ENCODE measurements around the gene TAF1B.
A peak's percentile ranks its signal among the peaks of the same experiment; 100 is the strongest.

Gene TAF1B

DNA sequence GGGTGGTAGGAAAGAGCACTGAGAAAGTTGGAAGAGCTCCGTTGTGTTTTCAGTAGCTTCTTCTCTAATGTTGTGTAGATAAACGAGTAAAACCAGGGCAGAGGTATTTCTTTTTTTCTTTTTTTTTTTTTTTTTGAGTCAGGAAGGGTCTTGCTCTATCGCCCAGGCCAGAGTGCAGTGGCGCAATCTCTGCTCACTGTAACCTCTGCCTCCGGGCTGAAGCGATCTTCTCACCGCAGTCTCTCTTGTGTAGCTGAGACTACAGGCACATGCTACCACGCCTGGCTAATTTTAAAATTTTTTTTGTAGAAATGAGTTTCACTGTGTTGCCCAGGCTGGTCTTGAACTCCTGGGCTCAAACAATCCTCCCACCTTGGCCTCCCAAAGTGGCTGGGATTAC lies 114.8 kb downstream of the TAF1B start:
- Mint-ChIP-seq H3K9me3 (no peaks in the 10 kb centered on the region), H3K36me3 (ENCODE audit: low read depth) (no peaks in the 10 kb centered on the region), H3K4me3 (no peak overlapping the region), H3K27me3 (ENCODE audit: low read depth) (peaks cover 33% of the 10 kb centered on the region), H3K27ac (no peak overlapping the region), H3K4me1 (ENCODE audit: low read depth) (peaks cover 2% of the 10 kb centered on the region)

DNA sequence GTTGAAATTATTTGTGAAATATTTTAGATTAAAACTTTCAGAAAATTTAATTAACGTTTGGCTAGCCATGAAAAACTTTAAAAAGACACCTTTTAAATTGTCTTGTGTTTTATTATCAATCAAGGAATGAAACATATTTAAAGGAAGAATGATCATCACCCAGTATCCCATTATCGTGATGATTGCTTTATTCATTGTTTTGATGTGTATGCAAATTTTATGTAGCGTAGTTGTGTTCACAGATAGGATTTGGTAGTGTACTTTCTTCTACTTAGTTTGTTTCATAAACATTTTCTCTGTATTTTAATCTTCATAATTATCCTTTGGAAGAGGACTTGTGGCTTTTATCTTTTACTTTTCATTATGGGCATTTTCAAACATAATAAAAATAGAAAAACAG lies 116.0 kb downstream of the TAF1B start:
- Mint-ChIP-seq H3K4me1 (ENCODE audit: low read depth) (no peaks in the 10 kb centered on the region), H3K4me3 (no peak overlapping the region), H3K27ac (no peak overlapping the region), H3K36me3 (ENCODE audit: low read depth) (no peaks in the 10 kb centered on the region), H3K27me3 (ENCODE audit: low read depth) (peaks cover 22% of the 10 kb centered on the region), H3K9me3 (no peaks in the 10 kb centered on the region)

DNA sequence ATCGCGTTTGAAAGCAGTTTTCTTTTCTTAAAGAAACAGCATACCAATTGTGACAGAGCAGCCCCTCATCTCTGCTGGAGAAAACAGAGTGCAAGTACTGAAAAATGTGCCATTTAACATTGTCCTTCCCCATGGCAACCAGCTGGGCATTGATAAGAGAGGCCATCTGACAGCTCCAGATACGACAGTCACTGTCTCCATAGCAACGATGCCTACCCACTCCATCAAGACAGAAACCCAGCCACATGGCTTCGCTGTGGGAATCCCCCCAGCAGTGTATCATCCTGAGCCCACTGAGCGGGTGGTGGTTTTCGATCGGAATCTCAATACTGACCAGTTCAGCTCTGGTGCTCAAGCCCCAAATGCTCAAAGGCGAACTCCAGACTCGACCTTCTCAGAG lies 117.7 kb downstream of the TAF1B start:
- H3K27me3 Mint-ChIP-seq (ENCODE audit: low read depth): peaks cover 16% of the 10 kb centered on the region

DNA sequence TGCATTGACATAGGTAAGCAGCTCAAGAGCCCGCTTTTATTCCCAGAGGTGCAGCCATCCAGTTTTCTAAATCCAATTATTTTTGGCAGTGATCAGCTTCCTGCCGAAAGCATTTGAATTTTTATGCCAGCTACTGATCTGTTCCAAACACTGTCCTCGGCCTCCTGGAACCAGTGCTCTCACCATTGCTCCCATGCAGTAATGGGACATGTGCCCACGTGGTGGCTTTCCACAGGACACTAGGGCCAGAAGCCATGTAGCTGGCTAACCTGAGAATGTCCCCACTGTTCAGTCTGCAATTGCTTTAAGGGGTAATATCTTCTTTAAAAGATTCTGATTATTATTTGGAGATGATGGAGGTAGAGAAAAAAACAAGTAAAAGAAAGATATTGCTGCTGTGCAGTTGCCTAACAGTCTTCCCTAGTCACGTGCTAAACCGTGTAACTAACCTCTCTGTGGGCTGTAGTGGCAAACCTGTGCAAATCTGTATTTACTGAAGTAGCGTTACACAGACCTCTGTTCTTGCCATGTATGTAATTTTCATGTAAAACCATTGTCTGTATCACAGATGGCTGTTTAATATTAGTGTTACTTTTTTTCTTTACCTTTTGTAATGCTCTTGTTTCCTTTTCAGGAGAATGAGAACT lies 121.2 kb downstream of the TAF1B start:
- Mint-ChIP-seq H3K36me3 (ENCODE audit: low read depth) (no peaks in the 10 kb centered on the region), H3K4me3 (no peak overlapping the region), H3K27ac (peak overlapping the region; percentile 78), H3K9me3 (no peaks in the 10 kb centered on the region), H3K27me3 (ENCODE audit: low read depth) (peaks cover 6% of the 10 kb centered on the region), H3K4me1 (ENCODE audit: low read depth) (peaks cover 12% of the 10 kb centered on the region)

More for the DNA sequence above, 117.7 kb downstream of the TAF1B start:
- Mint-ChIP-seq H3K4me3 (no peak overlapping the region), H3K27ac (no peak overlapping the region), H3K4me1 (ENCODE audit: low read depth) (peaks cover 10% of the 10 kb centered on the region), H3K36me3 (ENCODE audit: low read depth) (no peaks in the 10 kb centered on the region), H3K9me3 (no peaks in the 10 kb centered on the region)

DNA sequence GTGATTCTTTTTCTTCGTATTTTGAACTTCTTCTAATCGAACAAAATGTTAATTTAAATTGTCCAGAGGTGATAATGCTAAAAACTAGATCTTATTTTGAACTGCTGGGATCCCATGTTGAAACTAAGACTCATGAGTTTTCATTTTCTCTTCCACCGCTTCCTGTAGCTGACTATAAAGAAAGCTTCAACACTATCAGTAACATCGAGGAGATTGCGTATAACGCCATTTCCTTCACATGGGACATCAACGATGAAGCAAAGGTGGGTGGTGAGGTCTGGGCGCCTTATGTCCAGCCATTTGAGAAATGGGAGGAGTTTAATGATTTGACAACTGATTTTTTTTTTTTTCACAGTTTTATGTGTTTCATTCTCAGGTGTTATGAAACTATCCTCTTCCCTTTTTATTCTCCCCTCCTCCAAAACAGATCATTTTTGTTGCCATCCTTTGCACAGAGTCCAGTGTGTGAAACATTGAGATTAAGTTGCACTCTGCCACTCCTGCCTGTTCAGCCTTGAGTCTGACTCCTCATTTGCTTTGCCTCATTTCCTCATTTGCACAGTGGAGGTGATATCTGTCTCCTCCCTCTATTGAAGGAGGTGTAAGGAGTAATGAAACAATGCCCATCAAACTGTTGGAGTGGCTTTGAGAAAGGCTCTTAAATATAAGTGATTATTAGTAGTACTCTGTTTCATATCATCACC lies 122.0 kb downstream of the TAF1B start:
- H3K36me3 Mint-ChIP-seq (ENCODE audit: low read depth): no peaks in the 10 kb centered on the region
- peaks cover 6% of the 10 kb centered on the region for H3K27me3 Mint-ChIP-seq (ENCODE audit: low read depth)
- H3K9me3 Mint-ChIP-seq: no peaks in the 10 kb centered on the region
- peaks cover 12% of the 10 kb centered on the region for H3K4me1 Mint-ChIP-seq (ENCODE audit: low read depth)
- H3K4me3 Mint-ChIP-seq: peak overlapping the region; percentile 55
- H3K27ac Mint-ChIP-seq: peak overlapping the region; percentile 78

DNA sequence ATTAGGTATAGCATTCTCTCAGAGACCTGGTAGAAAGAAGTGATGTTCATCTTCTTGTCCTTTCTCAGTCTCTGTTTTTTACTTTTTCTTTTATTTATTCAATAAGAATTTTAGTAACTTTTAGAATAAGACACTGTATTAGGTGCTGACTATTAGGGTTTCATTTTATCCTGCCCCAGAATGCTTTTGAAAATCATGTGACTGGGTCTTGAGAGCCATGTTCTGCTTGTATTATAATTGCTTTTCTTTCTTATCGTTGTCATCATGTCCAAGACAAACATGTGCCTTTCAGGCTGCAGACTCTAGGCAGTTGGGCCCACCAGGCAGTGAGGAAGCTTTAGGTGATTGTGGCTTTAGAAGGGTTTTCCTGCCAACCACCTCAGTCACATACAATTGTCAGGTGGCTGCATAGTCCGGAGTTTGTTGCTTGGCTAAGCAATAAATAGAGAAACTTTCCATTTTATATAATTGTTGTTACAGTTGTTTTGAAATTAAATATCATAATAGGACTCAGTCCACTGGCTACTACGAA lies 123.3 kb downstream of the TAF1B start:
- H3K4me1 Mint-ChIP-seq (ENCODE audit: low read depth): peaks cover 12% of the 10 kb centered on the region
- H3K9me3 Mint-ChIP-seq: no peaks in the 10 kb centered on the region
- no peaks in the 10 kb centered on the region for H3K36me3 Mint-ChIP-seq (ENCODE audit: low read depth)
- H3K4me3 Mint-ChIP-seq: no peak overlapping the region
- peaks cover 5% of the 10 kb centered on the region for H3K27me3 Mint-ChIP-seq (ENCODE audit: low read depth)
- H3K27ac Mint-ChIP-seq: no peak overlapping the region

DNA sequence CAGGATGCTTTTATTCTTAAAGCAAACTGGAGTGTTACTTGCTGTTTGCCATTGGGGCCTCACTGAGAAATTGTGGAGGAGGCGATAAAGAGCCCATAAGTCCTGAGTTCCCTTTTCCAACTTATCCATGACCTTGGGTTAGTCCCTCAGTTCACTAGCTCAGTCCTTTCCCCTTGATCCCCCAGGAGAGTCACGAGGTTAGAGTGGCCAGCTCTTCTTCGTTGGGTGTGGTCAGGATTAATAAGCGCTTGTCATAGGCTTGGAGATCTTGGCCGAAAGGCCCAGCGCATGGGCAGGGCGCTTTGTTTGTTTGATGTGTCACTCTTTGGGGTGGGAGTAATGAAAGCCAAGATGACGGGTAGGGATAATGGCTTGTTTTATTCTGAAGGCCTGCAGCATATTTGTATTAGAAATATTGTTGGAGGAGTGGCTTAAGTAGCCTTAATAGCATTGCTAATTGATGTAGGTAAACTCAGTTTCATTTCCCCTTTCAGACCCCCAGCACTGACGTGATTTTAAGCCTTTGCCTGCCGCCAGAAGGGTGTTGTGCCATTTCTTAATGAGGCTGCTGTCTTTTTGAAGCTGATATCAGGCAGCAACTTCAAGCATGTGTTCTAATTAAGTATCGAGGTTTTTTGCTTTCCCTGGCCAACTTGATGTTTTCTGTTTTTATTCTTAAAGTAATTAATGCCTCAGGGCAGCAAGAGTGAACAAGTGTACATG lies 123.9 kb downstream of the TAF1B start:
- H3K27ac Mint-ChIP-seq: no peak overlapping the region
- H3K9me3 Mint-ChIP-seq: no peaks in the 10 kb centered on the region

DNA sequence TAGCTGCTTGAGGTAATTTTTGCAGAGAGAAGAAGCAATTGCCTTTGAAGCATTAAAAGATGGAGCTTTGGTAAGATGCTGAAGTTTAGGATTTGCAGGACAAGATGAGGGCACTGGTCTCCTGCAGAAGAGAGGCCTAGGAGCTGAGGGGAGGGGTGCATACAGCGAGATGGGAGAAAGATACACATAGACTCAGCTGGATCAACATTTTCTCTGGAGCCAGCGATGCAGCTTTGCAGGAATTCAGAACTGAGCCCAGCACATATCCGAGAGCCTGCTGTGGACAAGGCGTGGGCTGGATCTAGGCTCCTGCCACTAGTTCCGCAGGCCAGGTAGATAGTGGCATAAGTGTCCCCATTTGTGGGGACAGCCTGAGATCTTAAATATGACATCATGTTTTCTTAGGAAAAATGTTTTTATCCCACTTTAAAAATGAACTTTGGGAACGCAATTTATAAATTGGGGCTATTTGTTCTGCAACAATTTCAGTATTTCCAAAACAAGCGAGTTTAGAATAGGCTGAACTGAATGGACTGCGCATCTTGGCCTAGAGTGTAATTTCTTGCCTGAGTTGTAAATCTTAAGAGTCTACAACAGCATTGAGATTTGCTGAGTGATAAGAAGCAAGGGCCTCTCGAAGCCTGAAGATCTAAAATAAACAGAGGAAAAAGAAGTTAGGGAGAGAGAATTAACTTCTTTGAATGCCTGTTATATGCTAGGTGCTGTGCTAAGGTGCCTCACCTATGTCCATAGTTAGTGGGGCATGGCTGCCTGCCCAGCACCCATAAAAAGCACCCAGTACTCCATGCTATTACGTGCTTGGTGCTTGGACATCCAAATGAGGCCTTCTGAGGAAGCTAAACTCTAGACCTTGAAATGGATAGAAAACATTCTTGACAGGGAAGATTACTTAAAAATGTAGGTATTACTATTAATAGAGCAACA lies 125.6 kb downstream of the TAF1B start:
- H3K4me3 Mint-ChIP-seq: no peak overlapping the region
- H3K4me1 Mint-ChIP-seq (ENCODE audit: low read depth): peaks cover 17% of the 10 kb centered on the region
- no peak overlapping the region for H3K27ac Mint-ChIP-seq
- no peaks in the 10 kb centered on the region for H3K36me3 Mint-ChIP-seq (ENCODE audit: low read depth)
- no peaks in the 10 kb centered on the region for H3K9me3 Mint-ChIP-seq
- no peaks in the 10 kb centered on the region for H3K27me3 Mint-ChIP-seq (ENCODE audit: low read depth)

More for the DNA sequence above, 123.9 kb downstream of the TAF1B start:
- H3K36me3 Mint-ChIP-seq (ENCODE audit: low read depth): no peaks in the 10 kb centered on the region
- no peaks in the 10 kb centered on the region for H3K27me3 Mint-ChIP-seq (ENCODE audit: low read depth)
- H3K4me1 Mint-ChIP-seq (ENCODE audit: low read depth): peaks cover 12% of the 10 kb centered on the region
- H3K4me3 Mint-ChIP-seq: no peak overlapping the region

DNA sequence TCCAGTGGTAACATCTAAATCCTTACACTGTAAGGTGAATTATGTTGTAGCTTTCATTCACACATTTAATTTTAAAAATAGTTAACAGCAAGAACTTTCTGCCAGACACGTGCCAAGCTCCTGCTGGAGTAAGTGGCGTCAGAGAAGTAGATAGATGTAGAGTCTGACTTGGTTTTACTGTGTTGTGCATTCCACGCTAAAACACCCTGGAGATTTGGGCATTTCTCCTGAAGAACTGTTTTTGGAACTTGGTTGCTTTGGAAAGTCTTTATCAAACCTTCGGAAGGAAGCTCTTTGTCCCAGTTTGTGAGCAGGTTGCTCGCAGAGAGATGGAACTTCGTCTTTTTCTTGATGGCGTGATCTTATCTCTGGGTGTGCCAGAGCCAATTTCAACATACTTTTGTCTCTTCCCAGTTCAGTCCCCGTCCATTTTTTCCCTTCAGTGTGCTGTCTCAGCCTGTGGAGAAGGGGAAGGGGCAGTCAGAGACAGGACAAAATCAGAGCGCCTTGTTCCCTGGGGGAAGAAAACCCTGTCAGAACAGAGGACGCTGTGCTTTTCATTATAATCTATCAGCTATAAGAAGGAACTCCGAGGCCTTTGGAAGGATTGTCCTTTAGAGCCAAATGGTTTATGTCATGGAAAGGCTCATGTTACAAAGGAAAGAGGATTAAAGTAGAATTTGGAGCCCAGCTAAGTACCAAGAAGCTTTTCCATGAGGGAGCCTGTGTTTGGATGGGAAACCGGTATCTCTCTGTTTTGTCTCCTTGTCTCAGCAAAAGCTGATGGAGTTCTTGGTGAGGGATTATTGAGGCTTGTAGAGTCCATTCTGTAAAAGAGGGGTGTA lies 127.1 kb downstream of the TAF1B start:
- Mint-ChIP-seq H3K4me1 (ENCODE audit: low read depth) (peaks cover 8% of the 10 kb centered on the region), H3K27me3 (ENCODE audit: low read depth) (no peaks in the 10 kb centered on the region), H3K4me3 (no peak overlapping the region), H3K27ac (no peak overlapping the region), H3K36me3 (ENCODE audit: low read depth) (no peaks in the 10 kb centered on the region), H3K9me3 (no peaks in the 10 kb centered on the region)

DNA sequence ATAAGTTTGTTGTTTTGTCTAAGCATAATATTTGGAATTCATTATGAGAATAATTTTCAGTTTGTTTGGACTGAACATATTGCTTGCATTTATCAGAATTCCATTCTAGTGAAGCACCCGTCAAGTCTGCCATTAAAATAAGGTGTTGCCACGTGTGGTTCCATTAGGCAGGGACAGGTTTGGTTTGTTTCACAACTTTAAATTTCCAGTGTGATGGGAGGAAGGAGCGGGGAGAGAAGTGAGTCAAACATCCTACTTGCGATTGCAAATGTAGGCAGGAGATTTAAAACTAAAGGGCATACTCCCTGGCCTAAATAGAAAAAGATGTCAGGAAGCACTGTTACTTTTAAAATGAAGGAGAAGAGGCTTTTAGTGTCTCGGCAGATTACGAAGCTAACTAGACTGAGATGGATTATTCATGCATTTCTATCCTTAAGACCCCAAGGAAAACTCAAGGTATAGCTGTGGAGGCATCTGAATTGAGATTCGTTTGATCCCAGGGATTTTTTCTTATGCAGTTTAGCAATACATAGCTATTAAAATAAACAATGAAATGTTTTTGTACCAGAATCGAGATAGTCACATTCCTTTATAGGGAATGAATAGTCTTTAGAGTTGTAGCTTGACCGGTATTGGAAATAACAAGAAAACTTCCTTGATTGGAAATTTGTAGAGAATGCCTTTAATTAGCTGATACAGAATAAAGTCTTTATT lies 128.0 kb downstream of the TAF1B start:
- Mint-ChIP-seq H3K4me3 (no peak overlapping the region), H3K27me3 (ENCODE audit: low read depth) (no peaks in the 10 kb centered on the region), H3K27ac (no peak overlapping the region), H3K4me1 (ENCODE audit: low read depth) (peaks cover 7% of the 10 kb centered on the region), H3K9me3 (no peaks in the 10 kb centered on the region), H3K36me3 (ENCODE audit: low read depth) (no peaks in the 10 kb centered on the region)

DNA sequence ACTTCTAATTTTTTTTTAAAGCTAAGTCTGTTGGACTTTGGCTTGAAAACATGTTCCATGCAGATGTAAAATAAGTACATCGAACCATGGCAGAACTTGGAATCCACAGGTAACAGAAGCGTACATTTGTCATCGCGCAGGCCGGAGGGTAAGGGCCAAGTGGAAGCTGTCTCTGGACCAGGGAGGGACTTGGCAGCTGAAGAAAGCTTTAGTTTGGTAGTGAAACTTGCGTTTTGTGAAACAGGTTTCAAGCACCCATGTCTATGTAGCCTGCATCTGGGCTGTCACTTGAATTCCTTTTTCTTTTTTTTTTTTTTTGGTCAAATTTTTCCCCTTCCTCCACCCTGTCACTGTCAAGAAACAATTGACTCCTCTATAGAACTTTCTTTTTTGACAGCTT lies 128.6 kb downstream of the TAF1B start:
- Mint-ChIP-seq H3K27ac (no peak overlapping the region), H3K4me3 (no peak overlapping the region), H3K9me3 (no peaks in the 10 kb centered on the region), H3K4me1 (ENCODE audit: low read depth) (peaks cover 6% of the 10 kb centered on the region), H3K36me3 (ENCODE audit: low read depth) (no peaks in the 10 kb centered on the region), H3K27me3 (ENCODE audit: low read depth) (no peaks in the 10 kb centered on the region)

DNA sequence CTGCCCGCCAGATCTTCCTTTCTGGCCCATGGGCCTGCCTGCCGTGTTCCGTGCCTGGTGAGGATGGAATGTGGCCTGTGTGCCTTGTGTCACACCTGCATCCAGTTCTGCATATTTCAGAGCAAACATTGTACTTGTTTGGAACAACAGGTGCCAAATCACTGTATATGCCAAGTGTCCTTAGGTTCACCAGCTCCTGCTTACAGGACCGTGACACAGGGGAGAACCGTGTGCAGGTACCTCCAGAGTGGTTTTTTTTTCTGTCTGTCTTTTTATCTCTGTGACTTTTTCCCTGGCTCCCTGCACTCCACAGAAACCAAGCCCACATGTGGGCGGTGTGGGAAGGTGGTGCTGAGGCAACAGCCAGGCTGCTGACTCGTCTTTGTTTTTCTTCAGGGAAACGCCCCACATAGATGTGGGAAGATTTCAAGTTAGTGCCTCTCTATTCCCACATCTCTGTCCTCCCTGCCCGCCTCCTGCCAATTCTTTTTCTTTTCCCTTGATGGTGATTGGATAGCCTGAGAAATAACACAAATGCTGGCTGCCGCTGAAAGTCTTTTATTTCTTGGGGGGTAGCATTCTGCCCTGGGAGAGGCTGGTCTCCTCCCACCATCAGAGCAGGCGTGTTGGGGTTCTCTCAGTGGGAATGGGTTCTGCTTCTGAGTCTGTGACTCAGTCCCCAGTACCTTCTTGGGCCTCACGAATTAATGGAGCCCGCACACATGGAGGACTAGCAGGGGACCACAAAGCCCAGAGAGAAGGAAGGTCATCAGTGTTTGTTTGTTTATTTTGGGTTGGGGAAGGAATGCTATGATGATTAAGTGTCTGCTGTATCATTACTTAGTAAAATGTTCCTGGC lies 129.6 kb downstream of the TAF1B start:
- Mint-ChIP-seq H3K9me3 (no peaks in the 10 kb centered on the region), H3K27me3 (ENCODE audit: low read depth) (no peaks in the 10 kb centered on the region), H3K4me1 (ENCODE audit: low read depth) (peaks cover 8% of the 10 kb centered on the region), H3K27ac (no peak overlapping the region), H3K36me3 (ENCODE audit: low read depth) (no peaks in the 10 kb centered on the region), H3K4me3 (no peak overlapping the region)

Data from T-helper 1 cell treated with Interleukin-12 subunit alpha and Interleukin-12 subunit beta and Interleukin-4 antibody, amounts not matched to agents 30 μg/mL and 1 μg/mL, for 36 hours (primary cell).